CD14-positive monocyte (primary cell): ENCODE measurements around the gene SH3PXD2A. TPM values are rescaled to one million over a fixed set of nuclear protein-coding genes. Genes with fewer than 3 reads are reported as not detected.
A peak's percentile ranks its signal among the peaks of the same experiment; 100 is the strongest.

ENCODE experiments used
- DNase-seq, 3 donors: peaks; one replicate each; pipeline ENCODE4 v3.0.0-alpha.2; 2011 to 2022
- H2AFZ ChIP-seq: 2 replicates; pipeline ENCODE4 v1.6.0; 2012; ENCODE audit warnings: mild to moderate bottlenecking, low read depth, low read length, inconsistent platforms; ENCODE audit not compliant: insufficient read depth, poor library complexity, severe bottlenecking
- H3K27ac ChIP-seq, 2 donors: 1 replicate in 1 of 2; 2 replicates in 1 of 2; pipeline ENCODE4 v1.5.1; 2012 to 2013; ENCODE audit warnings: low read length in 2 of 2, control low read depth in 1 of 2, inconsistent platforms in 1 of 2, low read depth in 1 of 2, mild to moderate bottlenecking in 1 of 2
- H3K27me3 ChIP-seq, 2 donors: one replicate each; pipeline versions ENCODE4 v1.6.0 to v1.6.1; 2011 to 2013; ENCODE audit warnings: low read length in 2 of 2; ENCODE audit not compliant: control insufficient read depth in 2 of 2, insufficient read depth in 2 of 2
- H3K36me3 ChIP-seq, 2 donors: replicated peaks in 1 of 2; 1 replicate in 1 of 2; 2 replicates in 1 of 2; pipeline versions ENCODE4 v1.5.1 to v1.6.1; 2012 to 2013; ENCODE audit warnings: low read length in 2 of 2, control low read depth in 1 of 2, inconsistent platforms in 1 of 2, mild to moderate bottlenecking in 1 of 2; ENCODE audit not compliant: insufficient read depth in 2 of 2, control insufficient read depth in 1 of 2
- H3K4me1 ChIP-seq, 2 donors: 1 replicate in 1 of 2; 2 replicates in 1 of 2; pipeline versions ENCODE4 v1.5.1 to v1.6.1; 2012 to 2013; ENCODE audit warnings: low read length in 2 of 2, control low read depth in 1 of 2, inconsistent platforms in 1 of 2, mild to moderate bottlenecking in 1 of 2, moderate library complexity in 1 of 2; ENCODE audit not compliant: insufficient read depth in 2 of 2, control insufficient read depth in 1 of 2
- H3K4me2 ChIP-seq: replicated peaks from 2 replicates; pipeline ENCODE3; 2012; ENCODE audit warnings: low read length, moderate library complexity, mild to moderate bottlenecking; ENCODE audit not compliant: poor library complexity, severe bottlenecking; ENCODE audit errors: extremely low read depth
- H3K4me3 ChIP-seq, 3 experiments: fragments of 200-600 bp in 1 of 3; sonication (generic) in 1 of 3; replicated peaks in 1 of 3; 1 replicate in 2 of 3; 2 replicates in 1 of 3; pipeline ENCODE4 v1.5.1; 2011 to 2013; ENCODE audit warnings: low read length in 3 of 3, mild to moderate bottlenecking in 3 of 3, control low read depth in 2 of 3, low read depth in 2 of 3, inconsistent platforms in 1 of 3, moderate library complexity in 1 of 3
- H3K79me2 ChIP-seq: 2 replicates; pipeline ENCODE4 v1.6.0; 2012; ENCODE audit warnings: mild to moderate bottlenecking, control low read depth, inconsistent platforms, low read length, moderate library complexity; ENCODE audit not compliant: insufficient read depth
- H3K9ac ChIP-seq: 2 replicates; pipeline ENCODE4 v1.6.0; 2017; ENCODE audit warnings: low read length, mild to moderate bottlenecking; ENCODE audit not compliant: insufficient read depth, poor library complexity, severe bottlenecking
- H3K9me3 ChIP-seq, 2 donors: replicated peaks in 1 of 2; 1 replicate in 1 of 2; 2 replicates in 1 of 2; pipeline versions ENCODE4 v1.5.1 to v1.6.1; 2012 to 2013; ENCODE audit warnings: low read length in 2 of 2, control low read depth in 1 of 2; ENCODE audit not compliant: control insufficient read depth in 1 of 2, insufficient read depth in 1 of 2
- H4K20me1 ChIP-seq: 2 replicates; pipeline ENCODE4 v1.6.0; 2012; ENCODE audit warnings: mild to moderate bottlenecking, low read length, control low read depth, moderate library complexity; ENCODE audit not compliant: insufficient read depth
- H3K27ac Mint-ChIP-seq, 7 donors: one replicate each; pipeline ENCODE4 v1.8.0; 2020; ENCODE audit warnings: mild to moderate bottlenecking in 7 of 7, mixed read lengths in 7 of 7, moderate library complexity in 6 of 7, inconsistent platforms in 2 of 7
- H3K27me3 Mint-ChIP-seq, 3 donors: one replicate each; pipeline ENCODE4 v1.8.0; 2021 to 2022; ENCODE audit warnings: low read depth in 3 of 3, mild to moderate bottlenecking in 3 of 3, mixed read lengths in 3 of 3, moderate library complexity in 3 of 3, inconsistent platforms in 1 of 3
- H3K36me3 Mint-ChIP-seq, 2 donors: one replicate each; pipeline ENCODE4 v1.8.0; 2020; ENCODE audit warnings: mixed read lengths in 2 of 2, inconsistent platforms in 1 of 2, mild to moderate bottlenecking in 1 of 2
- H3K4me1 Mint-ChIP-seq: one replicate; pipeline ENCODE4 v1.8.0; 2020; ENCODE audit warnings: mild to moderate bottlenecking, mixed read lengths
- H3K4me3 Mint-ChIP-seq, 2 donors: one replicate each; pipeline ENCODE4 v1.8.0; 2020; ENCODE audit warnings: mild to moderate bottlenecking in 2 of 2, mixed read lengths in 2 of 2, moderate library complexity in 1 of 2
- H3K9me3 Mint-ChIP-seq, 7 donors: one replicate each; pipeline ENCODE4 v1.8.0; 2020 to 2022; ENCODE audit warnings: mixed read lengths in 7 of 7, mild to moderate bottlenecking in 6 of 7, moderate library complexity in 6 of 7, inconsistent platforms in 2 of 7
- WGBS: methylation state at CpG from one replicate; pipeline ENCODE4 v1.1.5; 2013; ENCODE audit warnings: missing lambda C conversion rate; ENCODE audit not compliant: insufficient coverage; 5-methylcytosine and 5-hydroxymethylcytosine counted together
- intact Hi-C, 2 donors: fragments of 100-400 bp; cut with micrococcal nuclease; formaldehyde crosslinking; loops; one replicate each; pipeline versions ENCODE4 v1.15.0 to v1.15.1; 2023
- polyA plus RNA-seq, 3 donors: library from polyadenylated mRNA; depleted of rRNA in 1 of 3; unstranded in 2 of 3; stranded (reverse) in 1 of 3; fragments of 300-500 nt in 2 of 3; fragments of >200 nt in 1 of 3; fragmentation: Illumina TruSeq in 2 of 3; gene quantifications; 1 replicate in 2 of 3; 2 replicates in 1 of 3; pipeline ENCODE4 v1.2.3, GENCODE V29; 2012 to 2021
- TF ChIP-seq, protein P1 (sequence below): fragments of 200-600 bp; IDR thresholded peaks from one replicate; pipeline ENCODE4 v1.8.0; 2022; ENCODE audit warnings: antibody characterized with exemption, mild to moderate bottlenecking

The SH3PXD2A gene
- polyA plus RNA-seq, 3 donors, result 0.01 to 0.76 (median 0.05) TPM

GRCh38 chr10:103819493-103819892, 35.9 kb downstream of the SH3PXD2A start:
- H3K36me3 Mint-ChIP-seq, result no peaks in the 10 kb centered on the region

GRCh38 chr10:103818765-103819374, 36.5 kb downstream of the SH3PXD2A start:
- intact Hi-C loops, result no loop called here
- H3K4me2 ChIP-seq, result no peak overlapping the region
- H2AFZ ChIP-seq, result no peak overlapping the region
- no peaks in the 10 kb centered on the region for H3K36me3 Mint-ChIP-seq
- no peak for DNase-seq
- H3K36me3 ChIP-seq, result no peaks in the 10 kb centered on the region
- no peaks in the 10 kb centered on the region for H3K9me3 ChIP-seq
- H4K20me1 ChIP-seq, result no peaks in the 10 kb centered on the region
- peaks cover 0 to 6% of the 10 kb centered on the region in 2 donors for H3K27me3 ChIP-seq
- H3K9me3 Mint-ChIP-seq, result no peaks in the 10 kb centered on the region
- no peak overlapping the region for H3K4me3 ChIP-seq
- H3K4me1 Mint-ChIP-seq, result no peaks in the 10 kb centered on the region
- TF ChIP-seq, protein P1, sequence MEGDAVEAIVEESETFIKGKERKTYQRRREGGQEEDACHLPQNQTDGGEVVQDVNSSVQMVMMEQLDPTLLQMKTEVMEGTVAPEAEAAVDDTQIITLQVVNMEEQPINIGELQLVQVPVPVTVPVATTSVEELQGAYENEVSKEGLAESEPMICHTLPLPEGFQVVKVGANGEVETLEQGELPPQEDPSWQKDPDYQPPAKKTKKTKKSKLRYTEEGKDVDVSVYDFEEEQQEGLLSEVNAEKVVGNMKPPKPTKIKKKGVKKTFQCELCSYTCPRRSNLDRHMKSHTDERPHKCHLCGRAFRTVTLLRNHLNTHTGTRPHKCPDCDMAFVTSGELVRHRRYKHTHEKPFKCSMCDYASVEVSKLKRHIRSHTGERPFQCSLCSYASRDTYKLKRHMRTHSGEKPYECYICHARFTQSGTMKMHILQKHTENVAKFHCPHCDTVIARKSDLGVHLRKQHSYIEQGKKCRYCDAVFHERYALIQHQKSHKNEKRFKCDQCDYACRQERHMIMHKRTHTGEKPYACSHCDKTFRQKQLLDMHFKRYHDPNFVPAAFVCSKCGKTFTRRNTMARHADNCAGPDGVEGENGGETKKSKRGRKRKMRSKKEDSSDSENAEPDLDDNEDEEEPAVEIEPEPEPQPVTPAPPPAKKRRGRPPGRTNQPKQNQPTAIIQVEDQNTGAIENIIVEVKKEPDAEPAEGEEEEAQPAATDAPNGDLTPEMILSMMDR, result no peak
- no peak overlapping the region for H3K9ac ChIP-seq
- H3K79me2 ChIP-seq, result no peaks in the 10 kb centered on the region
- H3K4me3 Mint-ChIP-seq, result no peak overlapping the region
- H3K27ac ChIP-seq, result no peak overlapping the region
- peaks cover 11 to 17% (median 14%) of the 10 kb centered on the region in 3 donors for H3K27me3 Mint-ChIP-seq
- H3K27ac Mint-ChIP-seq, result no peak overlapping the region
- WGBS, result 90% methylated on average over 5 of the region's 6 CpGs
- H3K4me1 ChIP-seq, result no peaks in the 10 kb centered on the region

More at GRCh38 chr10:103819493-103819892, 35.9 kb downstream of the SH3PXD2A start:
- no peaks in the 10 kb centered on the region for H3K9me3 Mint-ChIP-seq
- Histone ChIP-seq H3K27ac (no peak overlapping the region), H3K9me3 (no peaks in the 10 kb centered on the region), H3K9ac (no peak overlapping the region), H3K4me3 (no peak overlapping the region), H3K36me3 (no peaks in the 10 kb centered on the region), H2AFZ (no peak overlapping the region), H3K4me2 (no peak overlapping the region), H3K4me1 (no peaks in the 10 kb centered on the region), H3K79me2 (no peaks in the 10 kb centered on the region), H3K27me3 (peaks cover 0 to 6% of the 10 kb centered on the region in 2 donors), H4K20me1 (no peaks in the 10 kb centered on the region)
- no peak overlapping the region for H3K27ac Mint-ChIP-seq
- intact Hi-C loops, result no loop called here
- peaks cover 12 to 17% (median 14%) of the 10 kb centered on the region in 3 donors for H3K27me3 Mint-ChIP-seq
- DNase-seq, result no peak
- peaks cover 3% of the 10 kb centered on the region for H3K4me1 Mint-ChIP-seq
- TF ChIP-seq, protein P1, result no peak
- peak overlapping the region in 1 of 2 donors; percentile 17 for H3K4me3 Mint-ChIP-seq
- 78% methylated on average over 7 of the region's 7 CpGs for WGBS
